ENCODE measurements around the gene PTGS2.
A peak's percentile ranks its signal among the peaks of the same experiment; 100 is the strongest.

Gene PTGS2

DNA sequence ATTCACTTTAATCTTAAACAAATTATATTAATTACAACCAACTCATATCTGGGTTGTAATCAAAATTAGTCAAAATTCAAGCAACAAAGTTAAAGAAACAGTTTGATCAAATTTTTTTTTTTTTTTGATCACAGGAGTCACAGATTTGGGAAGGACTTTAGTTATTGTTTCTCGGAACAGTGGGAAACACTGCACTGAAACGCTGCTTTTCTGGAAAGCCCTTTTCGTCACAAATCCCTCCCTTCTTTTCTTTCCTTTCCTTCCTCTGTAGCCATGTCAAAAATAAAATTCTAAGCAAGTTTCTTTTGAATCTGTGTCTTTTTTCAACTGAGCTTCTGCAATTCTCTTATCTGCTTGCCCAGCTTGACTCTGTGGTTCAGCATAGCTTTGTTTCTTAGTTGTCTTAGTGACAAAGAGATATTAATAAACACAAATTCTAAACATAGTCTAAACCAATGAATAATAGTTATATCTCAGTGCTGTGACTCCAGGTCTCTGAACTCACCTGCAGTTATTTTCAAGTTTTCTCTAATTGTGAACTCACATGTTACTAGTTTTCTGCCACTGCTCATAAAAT, 53.8 kb downstream of the PTGS2 start:
- ChIA-PET POLR2A (interaction anchor here (1.5 kb wide), 1 partner anchor 54 kb away, joined by 8 read pairs; the partner anchor contains the start of gene PTGS2), CTCF (interaction anchor here (1.0 to 1.6 kb wide), 5 partner anchors 9 to 180 kb away, joined by 3 to 5 read pairs (median 3); partner anchors contain the start of gene PTGS2)
- Histone ChIP-seq H3K36me3 (ENCODE audit: control insufficient read depth in 4 of 4, insufficient read depth in 4 of 4, low read length in 3 of 4) (no peaks in the 10 kb centered on the region), H3K4me1 (ENCODE audit: control extremely low read depth in 1 of 4, control insufficient read depth in 4 of 4, insufficient read depth in 4 of 4, low read length in 3 of 4) (peaks cover 13 to 23% (median 17%) of the 10 kb centered on the region in 4 experiments), H3K27ac (ENCODE audit: insufficient read depth in 1 of 2, low read depth in 1 of 2, low read length in 2 of 2, poor library complexity in 1 of 2, severe bottlenecking in 2 of 2) (peak overlapping the region; percentile 82 to 91), H3K4me3 (ENCODE audit: control insufficient read depth in 1 of 7, extremely low read depth in 1 of 7, insufficient read depth in 4 of 7, low read depth in 2 of 7, low read length in 6 of 7) (peak overlapping the region in 1 of 7 experiments; percentile 50), H3K9me3 (ENCODE audit: control extremely low read depth in 1 of 5, control insufficient read depth in 4 of 5, insufficient read depth in 2 of 5, low read depth in 1 of 5, low read length in 4 of 5) (no peaks in the 10 kb centered on the region), H3K27me3 (replicated peaks in 2 of 5; ENCODE audit: control insufficient read depth in 4 of 5, insufficient read depth in 5 of 5, low read length in 4 of 5) (no peaks in the 10 kb centered on the region)
- WGBS (ENCODE audit: insufficient coverage) = 0% methylated on average over 3 of the region's 3 CpGs
- DNase-seq = peak; percentile 91 to 97 (median 96)

DNA sequence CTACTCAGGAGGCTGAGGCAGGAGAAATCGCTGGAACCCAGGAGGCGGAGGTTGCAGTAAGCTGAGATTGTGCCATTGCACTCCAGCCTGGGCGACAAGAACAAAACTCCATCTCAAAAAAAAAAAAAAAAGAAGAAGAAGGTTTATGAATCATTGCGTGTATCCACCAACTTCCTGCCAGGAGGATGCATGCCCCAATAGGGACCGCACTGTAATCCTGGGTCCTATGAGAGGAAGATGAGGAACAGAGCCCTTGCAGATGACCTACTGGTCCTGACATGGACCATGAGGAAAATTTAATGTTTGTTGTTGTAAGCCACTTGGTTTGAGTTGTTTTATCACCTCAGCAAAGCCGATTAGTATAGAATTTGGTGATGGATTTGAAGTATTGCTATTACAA, 56.7 kb downstream of the PTGS2 start:
- Histone ChIP-seq H3K9me3 (ENCODE audit: control extremely low read depth in 1 of 5, control insufficient read depth in 4 of 5, insufficient read depth in 2 of 5, low read depth in 1 of 5, low read length in 4 of 5) (no peaks in the 10 kb centered on the region), H3K27me3 (replicated peaks in 2 of 5; ENCODE audit: control insufficient read depth in 4 of 5, insufficient read depth in 5 of 5, low read length in 4 of 5) (no peaks in the 10 kb centered on the region), H3K27ac (ENCODE audit: insufficient read depth in 1 of 2, low read depth in 1 of 2, low read length in 2 of 2, poor library complexity in 1 of 2, severe bottlenecking in 2 of 2) (no peak overlapping the region), H3K36me3 (ENCODE audit: control insufficient read depth in 4 of 4, insufficient read depth in 4 of 4, low read length in 3 of 4) (no peaks in the 10 kb centered on the region), H3K4me1 (ENCODE audit: control extremely low read depth in 1 of 4, control insufficient read depth in 4 of 4, insufficient read depth in 4 of 4, low read length in 3 of 4) (peaks cover 24 to 46% (median 33%) of the 10 kb centered on the region in 4 experiments), H3K4me3 (ENCODE audit: control insufficient read depth in 1 of 7, extremely low read depth in 1 of 7, insufficient read depth in 4 of 7, low read depth in 2 of 7, low read length in 6 of 7) (no peak overlapping the region)
- peak in 2 of 3 donors; percentile 42 to 60 for DNase-seq
- ChIA-PET POLR2A (no interaction called here), CTCF (interaction anchor here (1.0 to 1.5 kb wide), 2 partner anchors 13 to 58 kb away, joined by 3 read pairs; no protein-coding TSS in a partner anchor)
- WGBS (ENCODE audit: insufficient coverage) = 95% methylated on average over 3 of the region's 6 CpGs
